ENCODE measurements around the gene DVL2.

Gene DVL2

DNA sequence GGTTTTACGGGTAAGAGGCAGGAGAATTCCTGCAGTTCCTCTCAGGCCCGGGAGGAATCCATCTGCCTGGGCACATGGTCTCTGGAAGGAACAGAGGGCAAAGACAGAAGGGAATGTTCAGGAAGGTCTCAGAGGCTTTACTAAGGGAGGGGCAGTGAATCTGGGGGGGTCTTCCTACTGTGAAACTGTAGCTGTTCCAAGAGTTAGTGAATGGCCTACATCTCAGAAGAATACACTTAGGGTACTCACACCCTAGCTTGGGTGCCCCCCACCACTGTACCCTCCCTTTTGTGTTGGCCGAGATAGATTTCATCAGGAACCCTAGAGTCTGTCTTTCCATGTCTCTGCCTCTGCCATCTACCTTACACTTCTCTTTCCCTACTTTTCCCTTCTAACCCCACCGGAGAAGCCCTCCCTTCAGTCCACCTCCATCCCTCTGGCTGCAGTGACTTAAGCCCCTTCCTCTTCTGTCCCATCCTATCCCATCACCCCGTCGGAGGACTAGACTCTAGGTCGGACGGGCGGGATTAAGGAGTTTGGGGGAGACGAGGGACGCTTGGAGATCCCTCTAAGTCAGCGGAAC, 15.0 kb downstream of the DVL2 start:
- no peak for DNase-seq (ENCODE audit: low read depth)

DNA sequence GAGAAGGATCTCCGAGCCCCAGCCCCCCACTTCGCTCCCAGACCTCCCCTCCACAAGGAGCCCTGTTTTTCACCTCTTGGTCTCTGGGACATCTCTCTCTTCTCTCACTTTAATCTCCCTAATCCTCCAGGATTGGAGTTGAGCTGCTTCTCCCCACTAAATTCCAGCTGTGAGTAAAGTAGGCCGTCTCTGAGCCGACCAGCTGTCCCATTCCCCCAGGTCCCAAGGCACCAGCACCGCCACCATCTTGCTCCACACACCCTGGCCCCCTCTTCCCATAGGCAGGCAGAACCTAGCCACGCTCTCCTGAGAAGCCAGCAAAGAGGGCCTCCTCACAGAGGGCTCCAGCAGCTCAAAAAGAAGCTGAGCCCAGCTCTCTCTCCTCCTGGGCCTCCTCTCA, 15.6 kb downstream of the DVL2 start:
- no peak for DNase-seq (ENCODE audit: low read depth)

DNA sequence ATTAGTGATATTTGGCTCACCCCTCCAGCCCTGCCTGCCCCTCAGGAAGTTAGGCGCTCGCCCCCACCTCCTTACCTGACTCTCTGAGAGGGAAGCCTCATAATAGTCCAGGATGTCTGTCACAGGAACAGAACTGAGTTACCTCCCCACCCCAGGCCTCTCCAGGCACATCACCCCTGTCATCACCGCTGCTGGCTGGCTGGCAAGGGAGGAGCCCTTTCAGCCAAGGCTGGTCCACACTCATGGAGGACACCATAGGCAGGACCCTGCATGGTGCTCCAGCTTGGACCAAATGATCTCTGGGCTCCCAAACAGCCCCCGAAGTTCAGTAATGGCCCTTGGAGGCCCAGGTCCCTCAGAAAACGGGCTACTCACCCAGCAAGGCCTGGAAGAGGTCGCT, 16.2 kb downstream of the DVL2 start:
- DNase-seq (ENCODE audit: low read depth): no peak

- DNase-seq (ENCODE audit: low read depth): no peak
Observed at GRCh38 chr17:7217113-7217987, 17.0 kb downstream of the DVL2 start.

DNA sequence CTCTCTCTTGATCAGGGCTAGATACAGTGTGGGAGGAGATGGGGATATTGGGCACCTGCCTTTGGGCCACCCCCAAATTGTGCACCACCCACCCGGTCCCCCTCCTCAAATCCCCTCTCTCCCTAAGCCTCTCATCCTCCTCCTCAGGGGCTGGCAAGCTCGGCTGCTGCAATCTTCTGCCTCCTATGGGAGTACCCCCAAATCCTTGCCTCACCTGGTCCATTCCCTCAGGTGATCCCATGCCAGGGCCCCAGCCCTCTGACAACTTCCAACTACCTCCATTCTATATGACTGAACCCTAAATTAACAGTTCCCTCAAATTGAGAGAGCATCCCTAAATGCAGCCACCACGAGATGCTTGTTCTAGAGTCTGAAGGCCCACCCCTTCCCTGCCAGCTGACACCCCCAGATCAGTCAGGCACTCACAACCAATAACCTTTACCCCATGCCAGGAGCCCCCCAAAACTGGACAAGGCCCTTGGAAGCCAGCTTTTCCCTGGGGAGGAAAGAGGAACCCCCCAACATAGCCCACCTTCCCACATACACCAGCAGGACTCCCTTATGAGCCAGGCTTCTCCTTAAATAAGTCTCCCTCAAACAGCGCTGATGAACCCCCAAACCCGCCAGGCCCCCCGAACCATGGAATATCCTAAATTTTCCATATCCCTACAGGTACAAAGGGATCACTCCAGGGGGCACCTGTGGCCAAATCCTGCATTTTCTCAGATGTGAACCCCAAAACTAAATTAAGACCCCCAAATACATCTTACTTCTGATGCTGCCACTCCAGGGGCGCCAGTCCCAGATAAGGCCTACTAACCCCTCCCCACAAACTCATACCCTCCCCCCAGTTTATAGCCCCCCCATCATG, 17.8 kb downstream of the DVL2 start:
- no peak for DNase-seq (ENCODE audit: low read depth)

- no peak for DNase-seq (ENCODE audit: low read depth)
Observed at GRCh38 chr17:7215652-7216180, 18.6 kb downstream of the DVL2 start.

DNA sequence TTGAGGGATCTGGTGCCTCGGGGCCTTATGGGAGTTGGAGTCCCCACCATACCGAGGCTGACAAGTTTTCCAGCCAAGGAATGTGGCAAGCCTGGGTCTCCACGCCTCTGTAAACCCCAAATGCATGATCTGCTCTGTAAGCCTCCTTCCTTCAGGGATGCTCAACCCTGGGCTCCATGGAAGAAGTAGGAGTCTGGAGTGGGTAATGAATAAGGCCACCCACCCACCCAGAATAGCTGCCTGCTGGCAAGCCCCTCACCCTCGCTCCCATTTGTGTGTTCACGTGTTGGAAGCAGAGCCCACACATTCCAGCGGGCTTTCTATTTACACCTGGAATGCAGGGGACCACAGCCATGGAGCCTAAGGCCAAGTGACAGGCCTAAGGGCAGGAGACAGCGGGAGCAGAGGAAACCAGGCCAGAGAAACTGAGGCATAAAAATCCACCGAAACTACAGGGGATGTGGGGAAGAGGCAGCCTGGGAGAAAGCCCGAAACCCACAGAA, 19.1 kb downstream of the DVL2 start:
- no peak for DNase-seq (ENCODE audit: low read depth)

DNA sequence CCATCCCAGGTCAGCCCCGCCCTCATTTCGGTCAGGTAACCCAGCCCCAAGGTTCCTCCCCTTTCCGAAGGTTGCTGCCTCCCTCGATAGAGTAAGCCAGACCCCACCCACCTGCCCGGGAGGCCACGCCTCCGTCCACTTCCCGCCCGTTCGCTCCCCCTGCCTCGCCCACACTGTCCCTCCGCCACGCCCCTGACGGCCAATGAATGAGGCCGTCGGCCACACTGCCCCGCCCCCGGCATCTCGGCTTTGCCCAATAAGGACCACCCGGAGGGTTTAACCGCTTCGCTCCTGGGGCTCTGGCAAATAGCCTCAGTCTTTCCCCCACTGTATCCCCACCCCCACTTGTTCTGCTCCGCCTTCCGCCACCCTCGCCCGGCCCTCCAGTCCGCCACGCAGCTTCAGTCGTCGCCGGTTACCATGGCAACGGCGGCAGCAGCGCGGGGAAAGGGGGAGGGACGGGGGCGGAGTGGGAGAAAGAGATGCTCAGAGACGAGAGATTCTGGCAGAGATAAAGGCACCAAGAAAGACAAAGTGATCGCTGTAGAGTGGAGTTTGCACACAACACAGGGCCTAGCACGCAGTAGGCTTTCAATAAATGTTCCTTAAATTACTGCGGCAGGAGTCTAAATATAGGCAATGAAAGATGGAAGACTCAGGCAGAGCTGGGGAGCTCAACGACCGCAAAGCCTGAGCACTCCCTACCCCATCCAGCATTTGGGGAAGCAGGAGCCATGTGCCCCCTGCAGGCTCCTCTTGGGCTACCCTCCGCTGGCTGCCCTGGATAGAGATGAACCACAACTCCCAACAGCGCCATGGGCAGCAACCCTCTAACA, 19.8 kb downstream of the DVL2 start:
- DNase-seq (ENCODE audit: low read depth): peak; percentile 98

DNA sequence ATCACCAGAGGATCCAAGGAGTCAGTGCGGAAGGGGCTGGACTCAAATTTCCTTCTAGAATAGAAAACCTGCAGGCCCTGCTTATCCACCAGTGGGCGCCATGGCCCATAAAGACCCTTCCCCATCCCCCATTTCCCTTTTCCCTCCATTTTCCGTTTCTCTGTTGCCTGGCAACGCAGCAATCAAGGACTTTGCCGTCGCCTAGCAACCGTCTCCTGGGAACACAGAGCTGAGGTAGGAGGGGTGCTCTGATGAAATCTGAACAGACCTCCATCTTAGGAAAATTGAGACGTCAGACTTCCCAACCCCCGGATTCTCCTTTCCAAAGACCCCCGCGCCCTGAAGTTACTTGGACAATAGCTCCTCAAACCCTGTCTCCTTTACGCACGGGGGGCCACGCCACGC, 20.4 kb downstream of the DVL2 start:
- peak; percentile 75 for DNase-seq (ENCODE audit: low read depth)

GRCh38 chr17:7211491-7212273, 22.6 kb downstream of the DVL2 start:
- DNase-seq (ENCODE audit: low read depth): no peak

DNA sequence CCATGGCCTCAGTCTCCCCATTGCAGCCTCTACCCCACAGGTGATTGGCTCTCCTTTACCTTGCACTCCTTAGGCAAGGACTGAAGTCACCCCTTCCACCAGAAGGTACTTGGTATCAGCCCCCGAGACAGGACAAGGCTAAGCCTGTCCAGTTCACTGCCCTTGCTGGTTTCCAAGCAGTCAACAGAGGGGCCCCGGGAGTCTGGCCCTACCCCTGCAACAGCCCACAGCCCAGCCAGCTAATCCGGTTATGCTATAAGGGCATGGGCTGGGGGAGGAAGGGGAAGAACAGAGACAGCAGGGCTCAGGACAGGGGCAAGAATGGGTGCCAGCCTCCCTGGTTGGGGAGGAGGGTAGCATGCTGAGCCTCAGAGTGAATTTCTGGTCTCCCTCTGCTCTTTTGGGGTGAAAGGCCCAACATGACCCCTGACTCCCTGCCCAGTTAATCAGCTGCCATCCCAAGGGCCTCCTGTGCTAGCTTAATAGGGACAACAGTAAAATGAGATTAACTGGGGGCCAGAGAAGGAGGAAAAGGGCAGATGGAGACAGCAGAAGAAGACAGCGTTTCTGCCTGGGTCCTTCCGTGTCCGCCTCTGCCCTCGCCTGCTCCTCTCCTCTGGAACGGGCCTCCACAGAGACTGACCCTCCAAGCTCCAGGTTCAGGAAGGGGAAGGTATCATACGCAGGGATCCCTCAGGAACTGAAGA, 25.4 kb downstream of the DVL2 start:
- DNase-seq (ENCODE audit: low read depth): no peak

- DNase-seq (ENCODE audit: low read depth): no peak
Observed at GRCh38 chr17:7208027-7208571, 26.2 kb downstream of the DVL2 start.

- no peak for DNase-seq (ENCODE audit: low read depth)
Observed at GRCh38 chr17:7207120-7208001, 27.0 kb downstream of the DVL2 start.

DNA sequence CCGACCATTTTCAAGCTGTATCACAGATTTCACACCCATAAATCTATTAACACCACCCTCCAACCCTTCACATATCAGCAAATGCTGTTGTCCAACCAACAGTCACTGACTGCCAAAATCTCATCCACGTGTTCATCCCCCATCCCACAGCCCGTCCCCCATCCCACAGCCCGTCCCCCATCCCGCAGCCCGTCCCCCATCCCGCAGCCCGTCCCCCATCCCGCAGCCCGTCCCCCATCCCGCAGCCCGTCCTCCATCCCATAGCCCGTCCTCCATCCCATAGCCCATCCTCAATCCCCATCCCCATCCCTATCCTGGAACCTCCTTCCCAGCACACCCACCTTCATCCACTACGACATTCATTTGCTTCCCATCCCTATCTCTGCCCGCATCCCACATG, 28.8 kb downstream of the DVL2 start:
- no peak for DNase-seq (ENCODE audit: low read depth)

DNA sequence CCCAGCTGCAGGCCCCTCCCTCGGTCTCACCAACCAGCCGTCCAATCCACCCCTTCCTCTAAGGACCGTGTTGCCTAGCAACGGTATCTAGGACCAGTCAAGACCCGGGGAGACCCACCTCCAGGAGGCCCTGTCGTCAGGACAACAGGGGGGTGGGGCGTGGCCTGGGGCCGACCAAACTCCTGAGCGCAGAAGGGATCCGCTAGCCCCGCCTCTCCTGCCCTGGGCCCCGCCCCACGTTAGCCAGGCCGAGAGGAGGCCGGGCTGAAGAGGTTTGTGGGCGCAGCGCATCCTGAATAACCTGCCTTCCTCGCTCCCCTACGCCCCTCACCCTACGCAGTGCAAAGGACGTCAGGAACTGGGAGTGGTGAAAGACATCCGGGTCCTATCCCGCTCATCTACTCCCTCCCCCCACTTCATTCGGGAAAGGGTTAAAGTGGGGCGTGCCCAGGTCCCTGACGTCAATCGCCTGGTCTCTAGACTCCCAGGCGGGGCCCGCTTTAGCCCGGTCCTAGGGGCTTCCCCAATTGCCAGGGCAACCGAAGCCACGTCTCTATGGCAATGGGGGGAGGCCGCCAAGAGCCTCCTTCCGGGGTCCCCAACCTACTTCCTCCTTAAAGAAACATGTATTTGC, 29.4 kb downstream of the DVL2 start:
- DNase-seq (ENCODE audit: low read depth): peak; percentile 97

GRCh38 chr17:7204336-7204735, 30.0 kb downstream of the DVL2 start:
- peak; percentile 25 for DNase-seq (ENCODE audit: low read depth)

- no peak for DNase-seq (ENCODE audit: low read depth)
Observed at GRCh38 chr17:7203391-7203790, 30.9 kb downstream of the DVL2 start.
